Glomerular endothelial cell (primary cell): ENCODE measurements around the gene RHCG. TPM values are rescaled to one million over a fixed set of nuclear protein-coding genes. Genes with fewer than 3 reads are reported as not detected.

Source experiments
- DNase-seq: peaks from one replicate; pipeline ENCODE4 v3.0.0-alpha.2; 2011; ENCODE audit warnings: low read depth, low spot score; ENCODE audit errors: extremely low read depth
- total RNA-seq: library from RNA; depleted of rRNA; stranded (reverse); fragments of >200 nt; gene quantifications from 2 replicates; pipeline ENCODE4 v1.2.3, GENCODE V29; 2015

Gene RHCG
- total RNA-seq, 1 donor from 2014 or later = not detected

DNA sequence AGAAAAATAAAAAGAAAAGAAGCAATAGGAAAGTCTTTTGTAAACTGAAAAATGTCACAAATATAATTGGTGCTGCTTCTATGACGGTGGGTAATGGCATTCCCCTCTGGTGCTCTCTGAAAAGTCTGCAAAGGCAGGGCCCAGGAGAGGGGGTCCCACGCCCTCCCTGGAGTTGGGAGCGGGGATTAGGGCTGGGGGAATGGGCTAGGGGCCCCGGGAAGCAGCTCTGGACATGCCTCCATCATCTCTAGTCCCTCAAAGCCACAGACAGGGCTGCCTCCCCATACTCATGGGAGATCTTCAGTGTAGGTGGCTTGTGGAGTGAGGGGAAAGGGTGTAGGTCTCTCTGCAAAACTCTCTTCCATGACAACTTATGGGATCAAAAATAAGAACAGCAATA is 7.8 kb upstream of the RHCG start:
- DNase-seq = no peak

GRCh38 chr15:89502867-89503595 is 6.6 kb upstream of the RHCG start:
- no peak for DNase-seq

- no peak for DNase-seq
Observed at GRCh38 chr15:89501646-89502045, 5.3 kb upstream of the RHCG start.

DNA sequence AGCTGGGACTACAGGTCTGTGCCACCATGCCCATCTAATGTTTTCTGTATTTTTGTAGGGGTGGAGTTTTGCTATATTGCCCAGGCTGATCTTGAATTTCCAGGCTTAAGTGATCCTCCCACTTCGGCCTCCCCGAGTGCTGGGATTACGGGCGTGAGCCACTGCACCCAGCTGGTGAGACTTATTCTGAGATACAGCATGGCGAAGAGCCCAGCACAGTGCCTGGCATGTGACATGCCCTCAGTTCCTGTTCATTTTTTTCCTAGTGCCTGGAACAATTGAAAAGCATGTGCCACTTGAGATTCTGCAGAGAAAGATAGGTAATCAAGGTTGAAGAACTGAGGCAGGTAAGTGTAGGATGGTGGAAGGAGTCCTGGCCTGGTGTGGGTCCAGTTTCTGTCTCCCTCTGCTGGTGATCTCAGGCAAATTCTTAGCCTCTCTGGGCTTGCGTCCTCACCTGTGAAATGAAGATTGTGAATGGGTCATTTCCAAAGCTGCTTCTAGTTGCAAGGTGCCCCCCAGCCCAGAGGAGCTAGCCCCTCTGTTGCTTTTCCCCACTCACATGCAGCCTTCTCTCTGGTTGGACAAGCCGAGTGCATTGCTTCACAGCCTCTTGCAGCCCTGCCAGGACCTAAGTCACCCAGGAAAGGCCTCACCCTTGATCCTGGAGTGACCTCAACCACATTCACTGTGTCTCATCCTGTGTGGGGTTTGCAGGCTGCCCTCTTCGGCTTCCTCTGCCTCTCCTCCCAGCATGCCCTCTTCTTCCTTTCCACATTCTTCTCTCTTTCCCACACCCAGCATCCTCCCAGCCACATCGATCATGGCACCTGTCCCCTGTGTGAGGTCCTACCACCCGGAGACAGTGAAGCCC is 4.3 kb upstream of the RHCG start:
- no peak for DNase-seq

- DNase-seq = no peak
Observed at GRCh38 chr15:89499156-89499555, 2.8 kb upstream of the RHCG start.

- no peak for DNase-seq
Observed at GRCh38 chr15:89498574-89498906, 2.2 kb upstream of the RHCG start.

DNA sequence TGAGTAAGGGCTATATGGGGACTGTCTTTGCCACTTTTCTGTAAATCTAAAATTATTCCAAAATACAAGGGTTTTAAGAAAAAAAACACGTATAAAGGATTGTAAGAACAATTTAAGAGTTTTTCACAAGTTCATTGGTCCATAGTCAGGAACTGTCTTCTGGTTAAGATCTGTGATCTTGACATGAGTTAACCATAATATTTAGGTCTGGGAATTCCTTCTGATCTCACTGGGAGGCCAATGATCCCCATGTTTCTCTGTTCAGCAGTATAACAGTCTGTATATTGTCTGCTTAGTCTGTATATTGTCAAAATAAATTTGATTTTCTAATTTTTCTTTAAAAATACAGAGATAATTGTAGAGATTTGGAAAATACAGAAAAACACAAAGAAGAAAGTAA is 848 bp upstream of the RHCG start:
- no peak for DNase-seq

- DNase-seq = no peak
Observed at GRCh38 chr15:89495638-89496145, 691 bp downstream of the RHCG start.

DNA sequence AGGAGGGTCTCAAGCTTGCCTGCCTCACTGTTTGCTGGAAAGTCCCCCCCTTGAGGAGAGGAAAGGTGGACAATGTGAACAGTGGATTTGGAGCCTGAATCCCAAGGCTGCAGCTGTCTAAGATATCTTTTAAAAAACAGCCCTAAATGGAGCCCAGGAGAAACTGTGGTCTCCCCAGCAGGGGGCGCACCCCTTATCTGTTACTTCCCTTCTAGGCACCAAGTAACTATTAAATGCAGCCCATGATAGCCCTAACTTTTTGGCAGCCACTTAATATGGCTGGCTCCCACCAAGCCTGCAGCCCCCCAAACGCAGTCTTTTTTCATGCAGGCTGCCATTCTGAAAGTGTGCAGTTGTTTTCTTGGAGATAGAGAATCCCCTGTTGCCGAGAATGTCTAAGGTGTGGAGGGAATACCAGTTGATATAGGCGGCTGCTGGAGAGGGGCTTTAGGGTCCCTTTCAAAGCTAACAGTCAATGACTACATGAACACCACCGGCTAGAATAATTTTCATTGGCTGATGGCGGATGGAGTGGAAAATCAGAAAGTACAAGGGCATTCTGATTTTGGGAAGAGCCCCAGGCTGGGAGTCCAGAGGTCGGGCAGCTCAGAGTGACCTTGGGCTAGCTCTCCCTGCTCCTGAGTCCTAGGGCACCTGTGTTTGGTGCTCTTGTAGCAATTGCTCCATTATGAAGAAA is 1.3 kb downstream of the RHCG start:
- no peak for DNase-seq

- DNase-seq = no peak
Observed at GRCh38 chr15:89494031-89494430, 2.4 kb downstream of the RHCG start.

GRCh38 chr15:89492934-89493631 is 3.3 kb downstream of the RHCG start:
- DNase-seq = no peak

DNA sequence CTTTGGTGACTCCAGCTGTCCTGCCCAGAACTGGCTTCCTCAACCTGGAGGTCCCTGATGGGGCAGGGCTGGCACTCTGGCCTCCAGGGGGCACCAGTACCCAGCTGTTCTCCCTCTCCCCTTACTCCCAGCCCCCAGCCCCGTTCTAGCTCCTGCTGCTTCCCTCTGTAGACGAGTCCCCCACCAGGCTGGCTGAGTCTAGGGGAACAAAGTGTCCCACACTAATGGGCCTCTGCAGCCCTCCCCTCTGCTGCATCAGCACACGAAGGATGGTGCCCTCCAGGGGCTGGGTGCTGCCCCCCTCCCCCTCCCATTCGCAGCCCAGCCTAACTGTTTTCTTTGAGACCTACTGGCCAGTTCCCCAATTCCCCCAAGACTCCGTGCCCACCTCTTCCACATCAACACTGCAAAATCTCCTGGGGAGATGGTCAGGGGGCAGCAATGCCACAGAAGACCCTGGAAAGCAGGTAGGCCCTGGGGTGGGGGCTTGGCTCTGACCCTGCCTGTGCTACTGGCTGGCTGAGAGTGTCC is 4.2 kb downstream of the RHCG start:
- no peak for DNase-seq

GRCh38 chr15:89490814-89491315 is 5.5 kb downstream of the RHCG start:
- no peak for DNase-seq

DNA sequence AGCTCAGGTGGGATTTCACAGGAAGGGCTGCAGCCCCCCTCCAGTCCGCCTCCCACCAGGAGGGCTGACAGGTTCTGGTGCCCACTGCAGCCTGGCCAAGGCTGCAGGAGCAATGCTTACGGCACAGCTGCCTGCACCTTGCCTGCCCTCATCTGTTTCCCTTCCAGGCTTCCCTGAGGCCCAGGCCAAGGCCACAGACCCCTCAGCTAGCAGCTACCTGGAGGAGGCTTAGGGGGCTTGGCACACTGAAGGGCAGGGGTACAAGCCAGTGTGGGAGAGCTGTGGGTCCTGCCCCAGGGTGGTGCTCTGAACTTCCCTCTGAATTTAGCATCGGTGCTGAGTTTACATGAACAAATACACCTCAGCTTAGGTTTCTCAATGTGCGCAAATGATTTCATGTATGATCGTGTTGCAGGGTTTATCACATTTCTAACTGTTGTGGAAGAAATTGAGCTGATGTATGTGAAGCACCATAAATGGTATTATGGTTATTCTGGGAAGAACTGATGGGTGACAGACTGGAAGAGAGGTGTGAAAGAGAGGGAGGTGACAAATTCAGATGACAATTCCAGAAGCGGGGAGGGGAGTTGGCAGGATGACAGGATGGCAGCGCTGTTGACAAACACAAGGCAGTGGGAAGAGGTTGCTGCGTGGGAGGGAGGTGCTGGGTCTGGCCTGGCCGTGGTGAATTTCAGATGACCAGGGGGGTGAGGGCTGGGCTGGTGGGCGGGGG is 6.1 kb downstream of the RHCG start:
- no peak for DNase-seq

GRCh38 chr15:89489376-89489775 is 7.0 kb downstream of the RHCG start:
- DNase-seq = no peak

- no peak for DNase-seq
Observed at GRCh38 chr15:89487791-89488190, 8.6 kb downstream of the RHCG start.

- no peak for DNase-seq
Observed at GRCh38 chr15:89486726-89487050, 9.7 kb downstream of the RHCG start.

DNA sequence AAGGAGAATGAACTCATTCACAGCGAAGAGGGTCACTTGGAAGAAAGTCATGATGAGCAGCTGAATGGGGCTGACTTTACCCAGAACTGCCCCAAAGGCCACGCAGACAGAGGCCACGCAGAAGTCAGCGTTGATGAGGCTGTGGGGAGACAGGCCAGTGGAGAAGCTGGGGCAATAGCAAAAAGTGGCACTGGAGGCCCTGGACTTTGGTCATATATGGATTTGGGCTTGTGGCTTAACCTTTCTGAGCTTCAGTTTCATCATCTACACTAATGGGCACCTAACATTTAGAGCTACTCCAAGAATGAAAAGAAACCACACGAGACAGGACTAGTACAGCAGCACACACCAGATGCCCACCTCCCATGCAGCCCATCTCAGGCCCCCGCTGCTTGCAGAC is 13.3 kb downstream of the RHCG start:
- no peak for DNase-seq

- DNase-seq = no peak
Observed at GRCh38 chr15:89482139-89482538, 14.2 kb downstream of the RHCG start.

GRCh38 chr15:89480505-89480904 is 15.9 kb downstream of the RHCG start:
- no peak for DNase-seq
